Endodermal cell (in vitro differentiated cells): ENCODE data around the gene IRF2BP2. TPM values are rescaled to one million over a fixed set of nuclear protein-coding genes. Genes with fewer than 3 reads are reported as not detected.

Experiments used
- DNase-seq: peaks from one replicate; pipeline ENCODE4 v3.0.0-alpha.2; 2017
- H3K27ac ChIP-seq: 2 replicates; pipeline ENCODE4 v1.5.1; 2013; ENCODE audit warnings: mild to moderate bottlenecking, low read depth, low read length, moderate library complexity
- H3K27me3 ChIP-seq: 2 replicates; pipeline ENCODE4 v1.6.1; 2013; ENCODE audit warnings: mild to moderate bottlenecking, low read length, moderate library complexity; ENCODE audit not compliant: insufficient read depth, control insufficient read depth, poor library complexity, severe bottlenecking
- H3K36me3 ChIP-seq: 2 replicates; pipeline ENCODE4 v1.7.0; 2013; ENCODE audit warnings: mild to moderate bottlenecking, low read length, moderate library complexity; ENCODE audit not compliant: control insufficient read depth, insufficient read depth
- H3K4me1 ChIP-seq: one replicate; pipeline ENCODE4 v1.7.0; 2013; ENCODE audit warnings: low read length; ENCODE audit not compliant: control insufficient read depth, insufficient read depth
- H3K4me3 ChIP-seq: 2 replicates; pipeline ENCODE4 v1.5.1; 2013; ENCODE audit warnings: mild to moderate bottlenecking, low read length, moderate library complexity
- H3K9ac ChIP-seq: 2 replicates; pipeline ENCODE4 v1.6.1; 2013; ENCODE audit warnings: mild to moderate bottlenecking, low read length, moderate library complexity; ENCODE audit not compliant: poor library complexity, severe bottlenecking; ENCODE audit errors: extremely low read depth
- H3K9me3 ChIP-seq: 2 replicates; pipeline ENCODE4 v1.6.1; 2013; ENCODE audit warnings: mild to moderate bottlenecking, low read length, moderate library complexity; ENCODE audit not compliant: control insufficient read depth
- H3K27ac Mint-ChIP-seq: 2 replicates; pipeline ENCODE4 v1.8.0; 2020; ENCODE audit warnings: mixed read lengths
- H3K27me3 Mint-ChIP-seq: 2 replicates; pipeline ENCODE4 v1.8.0; 2021; ENCODE audit warnings: mild to moderate bottlenecking, mixed read lengths; ENCODE audit not compliant: insufficient read depth
- H3K36me3 Mint-ChIP-seq: 2 replicates; pipeline ENCODE4 v1.8.0; 2020; ENCODE audit warnings: low read depth, mixed read lengths
- H3K4me1 Mint-ChIP-seq: 2 replicates; pipeline ENCODE4 v1.8.0; 2020; ENCODE audit warnings: mixed read lengths
- H3K4me3 Mint-ChIP-seq: 2 replicates; pipeline ENCODE4 v1.8.0; 2020; ENCODE audit warnings: mild to moderate bottlenecking, moderate library complexity, mixed read lengths
- H3K9me3 Mint-ChIP-seq: 2 replicates; pipeline ENCODE4 v1.8.0; 2020; ENCODE audit warnings: mild to moderate bottlenecking, mixed read lengths
- CTCF ChIP-seq: fragments of 200-600 bp; sonication (generic); conservative IDR thresholded peaks from 2 replicates; pipeline ENCODE4 v1.5.0; 2021; ENCODE audit warnings: antibody characterized with exemption, mild to moderate bottlenecking
- WGBS, 2 experiments: methylation state at CpG; one replicate each; pipeline versions ENCODE4 v1.1.5 to v1.1.7; 2013; ENCODE audit warnings: missing lambda C conversion rate in 2 of 2, mixed read lengths in 1 of 2; ENCODE audit not compliant: insufficient coverage in 1 of 2, insufficient read length in 1 of 2; 5-methylcytosine and 5-hydroxymethylcytosine counted together
- total RNA-seq, 2 donors: library from RNA; stranded (reverse); fragmentation: NEBNext Ultra II Directional in 1 of 2; extraction: Animal tissue kit (Norgen Biotek cat#: 25700) in 1 of 2; gene quantifications; 2 replicates in 1 of 2; 3 replicates in 1 of 2; pipeline ENCODE4 v1.2.1, GENCODE V29; 2021

The IRF2BP2 gene
- total RNA-seq, 2 donors from 2014 or later: 41.6 to 45.7 TPM

- no peaks in the 10 kb centered on the region for H3K27me3 ChIP-seq
- peaks cover 12% of the 10 kb centered on the region for H3K4me1 Mint-ChIP-seq
- 89 to 93% methylated on average over 2 to 4 of the region's 4 CpGs for WGBS, 2 experiments
Observed at GRCh38 chr1:234556245-234556943, 53.6 kb downstream of the IRF2BP2 start.

DNA sequence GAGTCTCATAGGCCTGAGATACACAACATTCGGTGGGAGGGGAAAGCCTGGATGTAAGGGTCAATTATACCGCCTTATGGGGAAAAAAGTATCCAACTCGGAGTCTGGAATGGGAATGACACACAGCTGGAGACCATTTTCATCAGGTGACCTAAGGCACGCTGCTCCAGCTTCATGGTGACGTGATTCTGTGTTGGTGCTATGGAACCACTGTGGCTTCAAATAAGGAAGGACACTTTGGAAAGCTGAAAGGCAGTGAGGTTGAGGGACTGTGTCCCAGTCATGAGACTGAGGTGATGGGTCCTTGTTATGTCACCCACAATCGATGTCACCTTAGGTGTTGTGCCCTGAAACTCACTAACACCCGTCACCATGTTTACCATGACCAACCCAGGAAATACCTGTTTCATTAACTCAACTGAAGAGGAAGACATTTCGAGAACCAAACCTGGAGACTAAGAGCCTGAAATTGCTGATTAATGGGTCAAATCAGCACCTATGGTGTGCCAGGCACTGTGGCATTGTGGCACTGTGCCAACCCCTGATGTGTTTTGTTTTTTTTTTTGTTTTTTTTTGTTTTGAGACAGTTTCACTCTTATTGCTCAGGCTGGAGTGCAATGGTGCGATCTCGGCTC is 54.5 kb downstream of the IRF2BP2 start:
- no peaks in the 10 kb centered on the region for H3K27me3 ChIP-seq
- H3K9me3 ChIP-seq: no peaks in the 10 kb centered on the region
- Mint-ChIP-seq H3K9me3 (no peaks in the 10 kb centered on the region), H3K4me1 (peaks cover 12% of the 10 kb centered on the region), H3K27ac (no peak overlapping the region), H3K4me3 (no peak overlapping the region), H3K36me3 (no peaks in the 10 kb centered on the region), H3K27me3 (no peaks in the 10 kb centered on the region)
- WGBS, 2 experiments: 96 to 99% methylated on average over 6 to 10 of the region's 10 CpGs
- DNase-seq: no peak
- H3K4me3 ChIP-seq: no peak overlapping the region
- H3K9ac ChIP-seq: no peak overlapping the region
- no peaks in the 10 kb centered on the region for H3K36me3 ChIP-seq
- H3K27ac ChIP-seq: no peak overlapping the region
- no peak for TF ChIP-seq CTCF
- peaks cover 6% of the 10 kb centered on the region for H3K4me1 ChIP-seq

More at GRCh38 chr1:234556245-234556943, 53.6 kb downstream of the IRF2BP2 start:
- Histone ChIP-seq H3K9me3 (no peaks in the 10 kb centered on the region), H3K4me1 (peaks cover 6% of the 10 kb centered on the region), H3K4me3 (no peak overlapping the region), H3K27ac (no peak overlapping the region), H3K9ac (no peak overlapping the region), H3K36me3 (no peaks in the 10 kb centered on the region)
- Mint-ChIP-seq H3K27me3 (no peaks in the 10 kb centered on the region), H3K27ac (no peak overlapping the region), H3K9me3 (no peaks in the 10 kb centered on the region), H3K36me3 (no peaks in the 10 kb centered on the region), H3K4me3 (no peak overlapping the region)
- DNase-seq: peak; percentile 10
- no peak for TF ChIP-seq CTCF

DNA sequence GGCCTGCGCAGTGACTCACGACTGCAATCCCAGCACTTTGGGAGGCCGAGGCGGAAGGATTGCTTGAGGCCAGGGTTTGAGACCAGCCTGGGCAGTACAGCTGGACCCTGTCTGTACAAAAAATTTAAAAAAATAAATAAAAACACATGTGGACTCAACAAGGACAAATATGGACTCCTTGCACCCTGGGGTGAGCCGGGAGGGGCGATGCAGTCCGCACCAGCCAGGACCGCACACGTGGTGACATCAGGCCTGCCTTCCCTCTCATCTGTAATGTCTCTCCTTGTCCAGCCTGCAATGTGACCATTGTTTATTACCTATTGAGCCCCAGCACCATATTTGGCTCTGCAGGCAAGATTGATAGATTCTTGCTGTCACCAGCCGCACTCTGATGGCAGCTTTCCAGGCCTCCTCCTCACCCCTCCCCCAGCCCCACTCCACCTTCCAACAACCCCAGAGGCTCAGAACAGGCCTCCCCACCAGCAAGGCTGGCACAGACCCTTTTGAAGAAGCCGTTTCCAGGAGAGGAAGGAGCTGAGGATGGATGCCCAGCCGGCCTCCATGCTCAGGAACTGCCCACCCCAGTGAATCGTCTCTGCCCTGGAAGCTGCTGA is 55.2 kb downstream of the IRF2BP2 start:
- no peak overlapping the region for H3K4me3 Mint-ChIP-seq
- no peaks in the 10 kb centered on the region for H3K27me3 Mint-ChIP-seq
- H3K4me1 Mint-ChIP-seq: peaks cover 12% of the 10 kb centered on the region
- Histone ChIP-seq H3K4me1 (peaks cover 6% of the 10 kb centered on the region), H3K4me3 (no peak overlapping the region), H3K36me3 (no peaks in the 10 kb centered on the region), H3K9me3 (no peaks in the 10 kb centered on the region), H3K27ac (no peak overlapping the region), H3K27me3 (no peaks in the 10 kb centered on the region), H3K9ac (no peak overlapping the region)
- no peak for TF ChIP-seq CTCF
- no peaks in the 10 kb centered on the region for H3K36me3 Mint-ChIP-seq
- peak; percentile 29 for DNase-seq
- 84 to 94% methylated on average over 7 to 13 of the region's 13 CpGs for WGBS, 2 experiments
- H3K9me3 Mint-ChIP-seq: no peaks in the 10 kb centered on the region
- H3K27ac Mint-ChIP-seq: no peak overlapping the region

Other genes starting within 250 kb of the IRF2BP2 start
- 10 to 100 TPM; 33.9 to 37.4 TPM for gene COA6, start 236.7 kb downstream of the IRF2BP2 start, total RNA-seq
- gene TARBP1, start 131.0 kb downstream of the IRF2BP2 start, total RNA-seq: 10 to 100 TPM; 45.3 to 62.4 TPM